Ectodermal cell (in vitro differentiated cells): ENCODE results near the gene PIEZO2.

Experiments
- H3K27ac ChIP-seq: 2 replicates; pipeline ENCODE4 v1.7.0; 2013; ENCODE audit warnings: mild to moderate bottlenecking, low read depth, low read length; ENCODE audit not compliant: insufficient read depth, poor library complexity, severe bottlenecking
- H3K27me3 ChIP-seq: 2 replicates; pipeline ENCODE4 v1.7.0; 2013; ENCODE audit warnings: mild to moderate bottlenecking, low read length; ENCODE audit not compliant: insufficient read depth, control insufficient read depth, poor library complexity, severe bottlenecking
- H3K36me3 ChIP-seq: one replicate; pipeline ENCODE4 v1.7.0; 2013; ENCODE audit warnings: low read length; ENCODE audit not compliant: control insufficient read depth, insufficient read depth
- H3K4me1 ChIP-seq: one replicate; pipeline ENCODE4 v1.7.0; 2013; ENCODE audit warnings: low read length; ENCODE audit not compliant: control insufficient read depth, insufficient read depth
- H3K4me3 ChIP-seq: 2 replicates; pipeline ENCODE4 v1.7.0; 2013; ENCODE audit warnings: low read depth, low read length, control low read depth; ENCODE audit not compliant: insufficient read depth
- H3K9me3 ChIP-seq: 2 replicates; pipeline ENCODE4 v1.7.0; 2013; ENCODE audit warnings: mild to moderate bottlenecking, low read length, moderate library complexity; ENCODE audit not compliant: control insufficient read depth
- WGBS, 2 experiments: methylation state at CpG; one replicate each; pipeline ENCODE4 v1.1.7; 2013; ENCODE audit warnings: missing lambda C conversion rate in 2 of 2; 5-methylcytosine and 5-hydroxymethylcytosine counted together

The PIEZO2 gene

DNA sequence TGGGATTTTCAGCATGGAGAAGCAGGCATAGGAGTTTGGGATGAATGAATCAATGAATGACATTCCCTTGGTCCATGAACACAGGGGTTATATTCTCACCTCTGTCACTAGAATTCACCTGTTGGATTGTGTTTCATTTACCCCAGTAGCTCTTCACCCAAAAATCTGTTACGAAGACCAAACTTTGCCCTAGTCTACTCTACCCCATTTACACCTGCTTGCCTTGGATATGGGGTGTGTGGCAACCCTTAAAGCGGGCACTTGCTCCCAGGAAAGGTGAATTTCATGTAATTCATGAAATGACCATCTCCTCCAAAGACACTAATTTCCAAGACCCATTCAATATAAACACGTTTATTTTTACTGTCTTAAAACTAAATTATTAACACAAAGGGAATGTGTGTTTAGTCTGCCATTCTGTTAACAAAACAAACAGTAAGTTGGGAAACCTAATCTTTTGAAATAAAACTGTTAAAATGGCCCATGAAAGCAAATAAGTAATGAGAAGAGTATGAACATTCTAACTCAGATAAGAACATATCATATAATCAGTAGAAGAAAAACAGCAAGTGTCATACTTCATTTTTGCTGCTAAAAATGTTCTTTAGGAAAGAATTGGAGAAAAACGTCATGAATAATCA, 355.5 kb downstream of the PIEZO2 start:
- 83 to 87% methylated on average over 2 to 4 of the region's 4 CpGs for WGBS, 2 experiments
- Histone ChIP-seq H3K27me3 (no peaks in the 10 kb centered on the region), H3K36me3 (no peaks in the 10 kb centered on the region), H3K4me1 (no peaks in the 10 kb centered on the region), H3K27ac (no peak overlapping the region), H3K9me3 (no peaks in the 10 kb centered on the region), H3K4me3 (no peak overlapping the region)

- Histone ChIP-seq H3K36me3 (no peaks in the 10 kb centered on the region), H3K9me3 (no peaks in the 10 kb centered on the region), H3K27ac (no peak overlapping the region), H3K4me1 (no peaks in the 10 kb centered on the region), H3K27me3 (no peaks in the 10 kb centered on the region), H3K4me3 (no peak overlapping the region)
- 91 to 98% methylated on average over 3 of the region's 4 CpGs for WGBS, 2 experiments
Observed at GRCh38 chr18:10792181-10792580, 357.2 kb downstream of the PIEZO2 start.

- no peak overlapping the region for H3K27ac ChIP-seq
- no peak overlapping the region for H3K4me3 ChIP-seq
- H3K9me3 ChIP-seq = no peaks in the 10 kb centered on the region
- H3K27me3 ChIP-seq = no peaks in the 10 kb centered on the region
- H3K36me3 ChIP-seq = no peaks in the 10 kb centered on the region
- 80 to 89% methylated on average over 6 to 7 of the region's 7 CpGs for WGBS, 2 experiments
- H3K4me1 ChIP-seq = no peaks in the 10 kb centered on the region
Observed at GRCh38 chr18:10791169-10791831, 358.1 kb downstream of the PIEZO2 start.

DNA sequence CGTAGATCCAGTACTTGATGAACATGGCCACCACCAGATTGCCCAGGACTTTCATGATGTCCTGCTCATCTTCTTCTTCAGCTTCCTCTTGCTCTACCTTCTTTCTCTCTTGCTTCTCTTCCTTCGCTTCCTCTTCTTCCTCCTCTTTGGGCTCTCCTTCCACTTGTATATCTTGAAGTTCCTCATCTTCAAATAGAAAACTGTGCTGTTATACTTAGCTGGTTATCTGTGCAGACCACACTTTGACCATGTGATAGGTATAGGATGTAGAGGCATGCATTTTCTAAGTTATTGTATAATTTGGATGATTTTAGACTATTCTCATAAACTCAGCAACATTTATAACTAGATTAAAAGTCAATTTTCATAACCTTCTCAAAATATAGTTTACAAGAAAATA, 360.2 kb downstream of the PIEZO2 start:
- Histone ChIP-seq H3K4me3 (no peak overlapping the region), H3K27ac (no peak overlapping the region), H3K4me1 (no peaks in the 10 kb centered on the region), H3K9me3 (no peaks in the 10 kb centered on the region), H3K27me3 (no peaks in the 10 kb centered on the region), H3K36me3 (no peaks in the 10 kb centered on the region)
- 95 to 98% methylated on average over 2 of the region's 2 CpGs for WGBS, 2 experiments

DNA sequence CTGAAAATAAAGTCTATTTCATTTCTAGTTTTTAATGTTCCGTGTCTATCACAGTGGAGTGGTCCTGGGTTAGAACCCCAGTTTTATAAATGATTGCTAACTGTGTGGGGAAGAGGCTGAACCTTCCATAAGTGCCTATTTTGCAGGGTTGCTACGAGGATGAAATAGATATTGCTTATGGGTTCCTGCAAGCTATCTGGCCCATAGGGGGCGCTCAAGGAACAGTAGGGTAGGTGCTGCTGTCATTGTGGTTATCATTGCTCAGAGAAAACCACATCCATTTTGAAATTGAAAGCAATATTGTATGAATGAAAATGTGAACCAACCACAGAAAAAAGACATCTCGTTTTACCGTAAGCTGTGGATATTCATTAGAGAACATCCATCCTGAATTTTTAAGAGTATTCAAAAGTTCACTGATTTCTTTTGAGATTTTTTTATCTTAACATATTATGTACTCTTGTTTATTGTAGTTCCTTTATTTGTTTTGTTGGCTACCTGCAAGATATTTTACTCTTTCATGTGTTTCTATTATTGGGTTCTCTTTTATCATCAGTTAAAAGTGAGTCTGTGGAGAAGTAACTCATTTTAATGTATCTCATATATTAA, 362.0 kb downstream of the PIEZO2 start:
- no peaks in the 10 kb centered on the region for H3K4me1 ChIP-seq
- 25 to 43% methylated on average over 3 to 5 of the region's 5 CpGs for WGBS, 2 experiments

DNA sequence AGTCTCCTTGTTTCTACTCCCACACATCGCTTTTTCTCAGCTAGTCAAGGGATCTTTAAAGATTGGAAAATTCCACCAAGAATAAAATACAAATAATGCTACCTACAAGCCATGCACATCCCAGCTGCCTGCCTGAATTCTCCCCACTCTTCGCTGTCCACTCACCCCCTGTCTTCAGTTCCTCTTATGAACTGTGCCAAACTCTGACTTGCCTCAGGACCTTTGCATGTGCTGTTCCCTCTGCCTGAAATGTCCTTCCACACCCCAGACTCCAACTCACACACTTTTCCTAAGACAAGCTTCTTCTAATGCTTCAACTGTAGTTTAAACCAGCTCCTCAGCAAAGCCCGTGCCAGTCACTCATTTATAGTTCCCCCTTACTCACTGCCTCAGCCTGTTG, 363.6 kb downstream of the PIEZO2 start:
- 60 to 61% methylated on average over 3 of the region's 3 CpGs for WGBS, 2 experiments
- Histone ChIP-seq H3K36me3 (no peaks in the 10 kb centered on the region), H3K27ac (no peak overlapping the region), H3K27me3 (no peaks in the 10 kb centered on the region), H3K4me3 (no peak overlapping the region), H3K4me1 (no peaks in the 10 kb centered on the region), H3K9me3 (no peaks in the 10 kb centered on the region)

More for the DNA sequence above, 362.0 kb downstream of the PIEZO2 start:
- H3K9me3 ChIP-seq = no peaks in the 10 kb centered on the region
- no peaks in the 10 kb centered on the region for H3K27me3 ChIP-seq
- H3K4me3 ChIP-seq = no peak overlapping the region
- H3K36me3 ChIP-seq = no peaks in the 10 kb centered on the region
- no peak overlapping the region for H3K27ac ChIP-seq

DNA sequence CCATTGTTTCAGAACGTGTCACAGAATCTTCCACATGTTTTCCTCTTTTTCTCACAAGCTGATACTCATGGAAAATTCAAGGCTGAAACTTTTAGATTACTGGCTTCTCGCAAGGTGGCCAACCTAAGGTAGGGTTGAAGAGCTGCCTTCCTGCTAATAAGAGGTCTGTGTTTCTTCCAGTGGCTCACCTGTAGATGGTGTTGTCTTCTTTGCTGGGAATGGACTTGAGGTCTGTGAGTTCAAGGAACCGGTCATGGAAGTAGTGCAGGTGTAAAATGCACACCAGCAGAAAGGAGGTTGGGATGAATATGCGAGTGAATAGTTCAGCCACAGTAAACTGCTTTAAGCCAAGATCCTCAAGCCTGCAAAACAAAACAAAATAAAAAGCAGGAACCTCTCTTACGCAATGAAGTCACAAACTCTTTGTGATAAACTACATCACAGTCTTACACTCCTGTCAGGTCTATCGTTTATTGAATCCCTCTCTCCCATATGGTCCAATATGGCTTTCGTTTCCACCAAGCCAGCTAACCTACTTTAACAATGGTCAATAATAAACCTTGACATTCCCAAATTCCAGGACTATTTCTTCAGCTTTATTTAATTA, 364.7 kb downstream of the PIEZO2 start:
- H3K27ac ChIP-seq = no peak overlapping the region
- no peaks in the 10 kb centered on the region for H3K27me3 ChIP-seq
- H3K36me3 ChIP-seq = no peaks in the 10 kb centered on the region
- H3K4me3 ChIP-seq = no peak overlapping the region
- H3K4me1 ChIP-seq = no peaks in the 10 kb centered on the region
- H3K9me3 ChIP-seq = no peaks in the 10 kb centered on the region
- WGBS, 2 experiments = 89 to 92% methylated on average over 7 of the region's 7 CpGs

DNA sequence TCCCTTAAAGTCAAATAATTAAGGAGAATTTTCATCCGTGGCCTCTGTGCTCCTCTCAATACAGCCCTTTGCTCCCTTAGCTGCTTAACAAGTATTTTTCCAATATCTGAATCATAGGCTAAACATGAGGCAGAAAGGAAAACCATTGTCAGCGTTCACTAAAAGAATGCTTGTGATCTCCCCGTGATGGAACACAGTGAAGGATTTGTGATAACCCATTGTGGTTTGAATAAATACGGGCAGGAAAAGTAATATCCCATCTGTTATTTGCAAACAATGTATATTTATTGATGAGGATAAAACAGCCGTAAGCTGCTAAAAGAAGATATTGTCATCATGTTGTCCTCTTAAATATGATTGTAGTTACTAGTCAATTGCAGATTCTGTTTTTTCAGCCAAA, 365.4 kb downstream of the PIEZO2 start:
- 91 to 92% methylated on average over 4 to 5 of the region's 5 CpGs for WGBS, 2 experiments
- Histone ChIP-seq H3K36me3 (no peaks in the 10 kb centered on the region), H3K4me1 (no peaks in the 10 kb centered on the region), H3K27ac (no peak overlapping the region), H3K4me3 (no peak overlapping the region), H3K9me3 (no peaks in the 10 kb centered on the region), H3K27me3 (no peaks in the 10 kb centered on the region)

DNA sequence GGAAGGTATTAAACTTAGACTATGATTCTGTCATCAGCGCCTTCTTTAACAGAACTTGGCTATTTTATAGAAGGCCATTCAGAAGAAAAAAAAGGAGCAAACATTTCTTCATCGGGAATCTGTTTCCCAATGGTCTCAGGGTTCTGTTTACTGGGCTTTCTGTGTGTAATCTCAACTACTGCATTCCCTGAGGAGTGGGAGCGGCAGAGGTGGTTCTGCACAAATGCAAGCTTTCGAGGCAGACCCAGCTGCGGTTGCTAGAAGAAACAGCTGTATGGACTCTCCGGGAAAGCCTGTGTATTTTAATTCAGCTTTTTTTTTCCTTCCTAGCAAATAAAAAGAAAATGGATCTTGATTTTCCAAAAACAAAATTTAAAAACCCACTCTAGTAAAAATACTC, 372.9 kb downstream of the PIEZO2 start:
- no peak overlapping the region for H3K27ac ChIP-seq
- 85 to 90% methylated on average over 6 of the region's 6 CpGs for WGBS, 2 experiments

GRCh38 chr18:10775026-10775425, 374.3 kb downstream of the PIEZO2 start:
- no peaks in the 10 kb centered on the region for H3K36me3 ChIP-seq
- no peak overlapping the region for H3K4me3 ChIP-seq
- no peaks in the 10 kb centered on the region for H3K4me1 ChIP-seq
- no peaks in the 10 kb centered on the region for H3K9me3 ChIP-seq
- no peak overlapping the region for H3K27ac ChIP-seq
- 96 to 99% methylated on average over 5 of the region's 5 CpGs for WGBS, 2 experiments
- H3K27me3 ChIP-seq = no peaks in the 10 kb centered on the region

More for the DNA sequence above, 372.9 kb downstream of the PIEZO2 start:
- Histone ChIP-seq H3K9me3 (no peaks in the 10 kb centered on the region), H3K4me1 (no peaks in the 10 kb centered on the region), H3K36me3 (no peaks in the 10 kb centered on the region), H3K4me3 (no peak overlapping the region), H3K27me3 (no peaks in the 10 kb centered on the region)
